VCaP (cell line): ENCODE measurements around the gene SPTBN1.
"Not testable (repeated sequence)": the region's sequence is repeated elsewhere in the genome, so short reads cannot be mapped to it uniquely, and the experiment has no call there.

Experiments used
- H3K27ac ChIP-seq: fragments of 450-650 bp; 2 replicates; pipeline ENCODE4 v1.5.1; 2017
- TF ChIP-seq, protein P1 (sequence below): fragments of 450-650 bp; conservative IDR thresholded peaks from 2 replicates; pipeline ENCODE4 v1.5.1; 2017; ENCODE audit warnings: mild to moderate bottlenecking, moderate library complexity

SPTBN1 gene

DNA sequence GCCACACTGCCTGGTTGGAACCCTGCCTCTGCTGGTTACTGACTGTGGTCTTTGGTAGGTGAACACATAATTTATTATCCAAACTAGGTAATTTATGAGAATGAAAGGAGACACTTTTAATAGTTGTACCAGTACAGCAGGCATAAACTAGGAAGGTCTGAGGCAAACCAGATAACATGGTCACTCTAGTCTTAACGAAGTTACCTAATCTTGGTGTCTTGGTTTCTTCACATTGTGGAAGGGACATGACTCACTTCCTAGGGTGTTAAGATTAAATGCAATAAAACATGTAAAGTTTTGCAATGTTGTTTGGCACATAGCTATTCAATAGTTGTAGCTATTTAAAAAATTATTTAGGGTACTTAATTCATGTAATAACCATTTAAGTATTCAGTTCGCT is 23.3 kb downstream of the SPTBN1 start:
- no peak overlapping the region for H3K27ac ChIP-seq
- TF ChIP-seq, protein P1, sequence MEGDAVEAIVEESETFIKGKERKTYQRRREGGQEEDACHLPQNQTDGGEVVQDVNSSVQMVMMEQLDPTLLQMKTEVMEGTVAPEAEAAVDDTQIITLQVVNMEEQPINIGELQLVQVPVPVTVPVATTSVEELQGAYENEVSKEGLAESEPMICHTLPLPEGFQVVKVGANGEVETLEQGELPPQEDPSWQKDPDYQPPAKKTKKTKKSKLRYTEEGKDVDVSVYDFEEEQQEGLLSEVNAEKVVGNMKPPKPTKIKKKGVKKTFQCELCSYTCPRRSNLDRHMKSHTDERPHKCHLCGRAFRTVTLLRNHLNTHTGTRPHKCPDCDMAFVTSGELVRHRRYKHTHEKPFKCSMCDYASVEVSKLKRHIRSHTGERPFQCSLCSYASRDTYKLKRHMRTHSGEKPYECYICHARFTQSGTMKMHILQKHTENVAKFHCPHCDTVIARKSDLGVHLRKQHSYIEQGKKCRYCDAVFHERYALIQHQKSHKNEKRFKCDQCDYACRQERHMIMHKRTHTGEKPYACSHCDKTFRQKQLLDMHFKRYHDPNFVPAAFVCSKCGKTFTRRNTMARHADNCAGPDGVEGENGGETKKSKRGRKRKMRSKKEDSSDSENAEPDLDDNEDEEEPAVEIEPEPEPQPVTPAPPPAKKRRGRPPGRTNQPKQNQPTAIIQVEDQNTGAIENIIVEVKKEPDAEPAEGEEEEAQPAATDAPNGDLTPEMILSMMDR, result no peak

DNA sequence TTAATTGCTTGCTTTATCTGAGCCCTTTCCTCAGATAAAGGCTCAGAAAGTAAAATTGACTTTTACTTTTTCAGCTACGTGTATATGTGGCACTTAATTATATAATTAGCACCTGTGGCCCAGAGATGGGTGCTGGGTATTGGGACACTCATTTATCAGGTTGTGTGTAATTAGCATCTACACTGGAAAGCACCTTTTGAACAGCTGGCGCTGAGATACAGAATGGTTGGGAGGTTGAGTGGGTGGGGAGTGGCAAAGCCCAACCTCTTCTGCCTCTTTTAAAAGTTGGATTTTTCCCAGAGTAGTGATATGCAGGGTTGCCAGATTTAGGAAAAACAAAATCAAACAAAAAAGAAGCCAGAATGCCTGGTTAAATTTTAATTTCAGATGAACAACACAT is 23.9 kb downstream of the SPTBN1 start:
- TF ChIP-seq, protein P1, result no peak
- no peak overlapping the region for H3K27ac ChIP-seq

DNA sequence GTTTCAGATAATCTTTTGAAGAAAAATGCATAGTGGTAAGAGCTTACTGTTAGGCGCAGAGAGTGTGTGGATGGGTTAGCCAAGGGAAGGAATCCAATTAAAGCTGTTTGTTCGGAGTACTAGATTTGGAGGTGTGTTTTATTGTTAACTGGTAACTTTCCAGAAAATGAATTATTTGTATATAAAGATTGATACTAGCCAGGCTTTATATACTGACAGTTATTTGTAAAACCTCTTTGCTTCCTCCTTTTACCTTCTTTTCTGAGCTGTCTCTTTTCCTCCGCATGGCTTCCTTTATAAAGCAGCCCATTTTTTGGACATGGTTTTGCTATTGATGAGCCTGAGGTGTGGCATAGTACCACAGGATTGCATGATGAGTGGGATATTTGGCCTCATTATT is 25.6 kb downstream of the SPTBN1 start:
- TF ChIP-seq, protein P1, result no peak
- no peak overlapping the region for H3K27ac ChIP-seq

DNA sequence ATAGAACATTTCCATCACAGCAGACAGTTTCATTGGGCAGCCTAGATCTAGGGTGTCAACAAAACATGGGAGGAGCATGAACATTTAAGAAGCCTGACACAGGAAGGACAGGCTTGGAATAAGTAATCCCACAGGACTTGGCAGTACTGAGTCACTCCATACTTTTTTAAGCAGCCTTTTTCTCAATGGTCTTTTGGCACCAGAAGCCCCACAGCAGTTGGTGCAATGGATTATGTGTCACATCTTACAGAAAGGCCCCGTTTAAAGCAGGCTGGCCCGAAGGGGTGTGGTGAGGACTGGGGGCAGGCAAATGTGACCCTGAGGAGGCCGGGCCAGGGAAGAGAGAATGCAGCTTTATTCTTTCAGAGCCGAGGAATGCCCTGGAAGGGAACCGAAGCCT is 26.6 kb downstream of the SPTBN1 start:
- TF ChIP-seq, protein P1, result no peak
- no peak overlapping the region for H3K27ac ChIP-seq

DNA sequence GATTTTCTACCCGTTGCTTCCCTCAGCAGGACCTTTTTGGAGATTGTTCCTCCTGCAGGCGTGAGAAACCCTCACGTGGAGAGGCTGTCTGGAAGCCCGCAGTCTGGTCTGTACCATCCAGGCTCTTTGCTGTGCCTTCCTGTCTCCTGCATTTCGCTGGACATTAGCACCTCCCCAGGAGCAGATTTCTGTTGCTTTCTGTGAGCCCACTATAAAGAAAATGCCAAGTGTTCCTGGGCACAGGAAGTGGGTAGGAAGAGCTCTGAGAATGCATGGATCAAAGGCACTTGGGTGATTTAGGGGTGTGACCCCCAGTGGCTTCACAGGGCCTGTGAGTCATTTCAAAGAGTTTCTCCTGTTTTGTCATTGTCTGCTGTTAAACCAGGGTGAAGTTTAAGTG is 27.3 kb downstream of the SPTBN1 start:
- no peak overlapping the region for H3K27ac ChIP-seq
- TF ChIP-seq, protein P1, result no peak

DNA sequence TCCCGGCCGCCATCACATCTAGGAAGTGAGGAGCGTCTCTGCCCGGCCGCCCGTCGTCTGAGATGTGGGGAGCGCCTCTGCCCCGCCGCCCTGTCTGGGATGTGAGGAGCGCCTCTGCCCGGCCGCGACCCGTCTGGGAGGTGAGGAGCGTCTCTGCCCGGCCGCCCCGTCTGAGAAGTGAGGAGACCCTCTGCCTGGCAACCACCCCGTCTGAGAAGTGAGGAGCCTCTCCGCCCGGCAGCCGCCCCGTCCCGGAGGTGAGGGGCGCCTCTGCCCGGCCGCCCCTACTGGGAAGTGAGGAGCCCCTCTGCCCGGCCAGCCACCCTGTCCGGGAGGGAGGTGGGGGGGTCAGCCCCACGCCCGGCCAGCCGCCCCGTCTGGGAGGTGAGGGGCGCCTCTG is 29.6 kb downstream of the SPTBN1 start:
- H3K27ac ChIP-seq, result not testable (repeated sequence)

DNA sequence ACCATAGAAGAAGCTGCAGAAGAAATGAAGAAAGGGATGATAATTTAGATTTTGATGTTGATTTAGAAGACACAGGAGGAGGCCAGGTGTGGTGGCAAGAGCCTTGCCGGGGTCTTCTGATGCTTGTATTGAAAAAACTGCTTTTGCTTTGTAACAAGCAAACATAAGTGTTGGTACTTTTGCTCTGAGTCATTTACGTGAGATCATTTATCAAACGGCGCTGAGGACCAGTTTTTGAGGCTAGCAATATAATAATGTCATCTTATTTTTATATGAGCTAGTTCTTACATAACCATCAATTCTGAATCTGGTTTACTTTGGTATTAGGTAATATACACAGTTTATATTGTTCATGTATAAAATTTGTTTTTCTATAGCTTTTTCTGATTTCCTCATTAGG is 30.6 kb downstream of the SPTBN1 start:
- no peak overlapping the region for H3K27ac ChIP-seq
- TF ChIP-seq, protein P1, result no peak

DNA sequence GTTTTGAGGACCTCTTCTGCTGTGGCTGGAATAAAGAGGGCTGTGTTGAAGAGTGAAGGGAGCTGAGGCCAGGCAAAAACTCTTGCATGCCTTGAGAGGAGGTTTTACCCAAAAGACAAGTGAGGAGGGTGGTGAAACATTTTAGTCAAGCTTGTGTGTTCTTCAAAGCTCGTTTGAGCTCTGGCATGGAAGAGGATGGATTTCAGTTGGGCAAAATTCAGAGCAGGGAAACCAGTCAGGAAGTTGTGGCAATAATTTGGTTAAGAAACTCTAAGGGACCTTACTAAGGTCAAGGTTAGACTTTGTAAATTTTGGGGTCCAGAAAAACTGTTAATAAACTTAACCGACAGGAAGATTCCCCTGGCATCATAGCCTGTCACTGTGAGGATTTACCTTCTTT is 34.7 kb downstream of the SPTBN1 start:
- H3K27ac ChIP-seq, result no peak overlapping the region
- TF ChIP-seq, protein P1, result no peak
